GM18520 (cell line): Measurements from ENCODE around the gene DALRD3.
A peak's percentile ranks its signal among the peaks of the same experiment; 100 is the strongest.

Source experiments
- ATAC-seq: cut with Tn5 transposase; IDR thresholded peaks from one replicate; pipeline ENCODE4 v1.9.1; 2021; ENCODE audit not compliant: unreplicated experiment

The DALRD3 gene, protein sequence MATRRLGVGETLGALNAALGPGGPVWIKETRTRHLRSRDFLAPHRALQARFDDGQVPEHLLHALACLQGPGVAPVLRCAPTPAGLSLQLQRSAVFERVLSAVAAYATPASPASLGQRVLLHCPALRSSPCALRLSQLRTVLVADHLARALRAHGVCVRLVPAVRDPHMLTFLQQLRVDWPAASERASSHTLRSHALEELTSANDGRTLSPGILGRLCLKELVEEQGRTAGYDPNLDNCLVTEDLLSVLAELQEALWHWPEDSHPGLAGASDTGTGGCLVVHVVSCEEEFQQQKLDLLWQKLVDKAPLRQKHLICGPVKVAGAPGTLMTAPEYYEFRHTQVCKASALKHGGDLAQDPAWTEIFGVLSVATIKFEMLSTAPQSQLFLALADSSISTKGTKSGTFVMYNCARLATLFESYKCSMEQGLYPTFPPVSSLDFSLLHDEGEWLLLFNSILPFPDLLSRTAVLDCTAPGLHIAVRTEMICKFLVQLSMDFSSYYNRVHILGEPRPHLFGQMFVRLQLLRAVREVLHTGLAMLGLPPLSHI

DNA sequence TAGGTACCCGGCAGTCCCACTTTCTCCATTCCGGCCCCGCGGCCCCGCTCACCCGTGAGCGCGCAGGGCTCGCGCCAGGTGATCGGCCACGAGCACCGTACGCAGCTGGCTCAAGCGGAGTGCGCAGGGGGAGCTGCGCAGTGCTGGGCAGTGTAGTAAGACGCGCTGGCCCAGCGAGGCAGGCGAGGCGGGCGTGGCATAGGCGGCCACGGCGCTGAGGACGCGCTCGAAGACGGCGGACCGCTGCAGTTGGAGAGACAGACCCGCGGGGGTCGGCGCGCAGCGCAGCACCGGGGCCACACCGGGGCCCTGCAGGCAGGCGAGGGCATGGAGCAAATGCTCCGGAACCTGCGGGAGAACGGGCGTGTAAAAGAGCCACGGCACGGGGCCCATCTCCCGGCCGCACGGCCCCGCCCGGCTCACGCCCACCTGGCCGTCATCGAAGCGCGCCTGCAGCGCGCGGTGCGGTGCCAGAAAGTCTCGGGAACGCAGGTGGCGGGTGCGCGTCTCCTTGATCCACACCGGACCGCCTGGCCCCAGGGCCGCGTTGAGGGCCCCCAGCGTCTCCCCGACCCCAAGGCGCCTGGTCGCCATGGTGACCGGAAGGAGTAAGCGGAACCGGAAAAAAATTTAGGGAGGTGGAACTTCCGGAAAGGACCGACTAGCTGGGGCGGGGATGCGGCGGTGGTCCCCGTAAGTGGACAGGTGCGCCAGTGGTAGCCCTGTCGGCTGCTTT lies at the start of gene DALRD3:
TSS of gene DALRD3 (minus strand) at position 610 of the 736 bp plus-strand sequence. CDS start at position 594, 16 bp downstream.
- no peak for ATAC-seq

DNA sequence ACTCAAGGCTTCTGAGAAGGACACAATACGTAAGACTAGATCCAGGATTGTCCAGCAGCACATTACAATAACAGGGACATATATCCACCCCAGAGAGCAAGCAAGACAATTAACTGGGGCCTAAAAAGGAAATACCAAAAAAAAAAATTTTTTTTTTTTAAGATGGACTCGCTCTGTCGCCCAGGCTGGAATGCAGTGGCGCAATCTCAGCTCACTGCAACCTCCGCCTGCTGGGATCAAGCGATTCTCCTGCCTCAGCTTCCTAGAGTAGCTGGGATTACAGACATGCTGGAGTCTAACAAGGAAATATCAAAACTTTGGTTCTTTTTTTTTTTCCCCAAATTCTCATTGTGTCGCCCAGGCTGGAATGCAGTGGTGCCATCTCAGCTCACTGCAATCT lies 39.6 kb upstream of the DALRD3 start:
- ATAC-seq: no peak

DNA sequence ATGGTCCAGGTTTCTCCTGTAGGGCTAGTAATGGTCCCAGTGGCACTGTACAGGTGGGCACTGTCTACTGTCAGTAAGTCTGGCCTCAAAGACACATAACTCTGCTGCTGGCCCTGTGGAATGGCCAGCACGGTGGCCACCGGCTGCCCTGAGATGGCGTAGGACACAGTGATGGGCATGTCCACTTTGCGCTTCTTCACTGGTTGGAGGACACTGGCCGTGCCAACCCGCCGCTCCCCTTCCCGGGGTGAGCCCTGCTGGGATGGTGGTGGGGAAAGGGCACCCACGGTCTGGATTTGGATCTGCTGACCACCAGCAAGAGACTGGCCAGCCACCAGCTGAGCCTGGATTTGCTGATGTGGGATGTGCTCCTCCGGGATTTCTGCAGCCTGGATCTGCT lies 38.9 kb upstream of the DALRD3 start:
- no peak for ATAC-seq

DNA sequence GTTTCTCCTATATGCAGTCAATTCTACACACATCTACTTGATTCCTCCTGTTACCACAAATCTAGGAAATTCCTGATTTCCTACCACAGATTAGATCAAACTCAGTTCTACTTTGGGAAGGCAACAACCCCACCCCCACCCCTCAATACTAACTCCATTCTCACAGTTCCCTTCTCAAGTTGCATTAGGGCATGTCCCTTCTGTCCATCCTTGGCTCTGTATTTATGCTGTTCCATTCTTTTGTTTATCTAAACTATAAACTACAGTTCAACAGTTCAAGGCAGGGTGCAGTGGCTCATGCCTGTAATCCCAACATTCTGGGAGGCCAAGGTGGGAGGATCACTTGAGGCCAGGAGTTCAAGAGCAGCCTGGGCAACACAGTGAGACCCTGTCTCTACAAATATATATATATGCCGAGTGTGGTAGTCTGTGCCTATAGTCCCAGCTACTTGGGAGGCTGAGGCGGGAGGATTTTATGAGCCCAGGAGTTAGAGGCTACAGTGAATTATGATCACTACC lies 36.0 kb upstream of the DALRD3 start:
- no peak for ATAC-seq

DNA sequence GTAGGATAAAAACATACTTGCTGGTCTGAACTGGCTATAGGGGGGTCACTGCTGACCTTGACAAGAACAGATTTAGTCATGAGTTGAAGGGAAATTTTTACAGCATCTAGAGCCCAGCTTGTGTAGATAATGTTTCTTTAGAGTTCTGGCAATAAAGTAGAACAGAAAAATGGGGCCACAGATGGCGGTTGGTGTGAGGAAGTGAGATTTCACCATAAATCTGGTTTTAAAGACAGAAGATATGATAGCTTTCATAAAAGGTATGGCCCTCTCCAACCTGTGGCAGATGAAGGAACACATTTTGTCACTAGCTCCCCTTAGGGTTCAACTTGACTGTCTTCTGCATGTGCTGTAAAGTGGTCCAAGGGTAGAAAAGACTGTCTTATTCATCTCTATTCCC lies 35.2 kb upstream of the DALRD3 start:
- ATAC-seq: no peak

DNA sequence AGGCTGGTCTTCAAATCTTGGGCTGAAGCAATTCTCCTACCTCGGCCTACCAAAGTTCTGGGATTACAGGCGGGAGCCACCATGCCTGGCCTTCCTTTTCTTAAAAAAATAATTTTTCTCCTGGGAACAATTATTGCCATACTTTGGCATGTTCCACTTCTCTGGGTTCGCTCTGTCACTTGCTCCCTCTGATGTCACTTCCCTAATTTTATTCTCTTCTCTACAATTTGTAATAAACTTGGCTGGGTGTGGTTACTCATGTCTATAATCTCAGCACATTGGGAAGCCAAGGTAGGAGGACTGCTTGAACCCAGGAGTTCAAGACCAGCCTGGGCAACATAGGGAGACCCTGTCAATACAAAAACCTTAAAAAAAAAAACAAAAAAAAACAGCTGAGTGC lies 16.9 kb upstream of the DALRD3 start:
- no peak for ATAC-seq

DNA sequence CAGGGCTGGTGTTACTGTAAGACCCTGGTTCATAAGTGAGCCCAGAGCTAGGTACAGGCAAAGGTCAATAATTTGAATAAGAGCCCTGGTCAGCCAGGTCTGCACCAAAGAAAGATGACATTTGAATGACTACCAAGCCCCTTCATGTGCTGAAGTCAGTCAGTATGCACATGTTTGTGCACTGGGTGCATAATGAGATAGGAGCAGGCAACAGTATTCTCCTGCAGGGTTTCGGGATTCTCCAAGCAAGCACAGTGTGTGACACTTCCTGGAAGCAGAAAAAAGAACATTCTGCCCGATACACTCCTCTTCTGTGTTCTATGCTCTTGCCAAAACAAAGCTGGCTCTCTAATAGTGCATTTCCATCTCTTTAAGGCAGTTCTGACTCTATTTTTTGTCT lies 16.3 kb upstream of the DALRD3 start:
- no peak for ATAC-seq

DNA sequence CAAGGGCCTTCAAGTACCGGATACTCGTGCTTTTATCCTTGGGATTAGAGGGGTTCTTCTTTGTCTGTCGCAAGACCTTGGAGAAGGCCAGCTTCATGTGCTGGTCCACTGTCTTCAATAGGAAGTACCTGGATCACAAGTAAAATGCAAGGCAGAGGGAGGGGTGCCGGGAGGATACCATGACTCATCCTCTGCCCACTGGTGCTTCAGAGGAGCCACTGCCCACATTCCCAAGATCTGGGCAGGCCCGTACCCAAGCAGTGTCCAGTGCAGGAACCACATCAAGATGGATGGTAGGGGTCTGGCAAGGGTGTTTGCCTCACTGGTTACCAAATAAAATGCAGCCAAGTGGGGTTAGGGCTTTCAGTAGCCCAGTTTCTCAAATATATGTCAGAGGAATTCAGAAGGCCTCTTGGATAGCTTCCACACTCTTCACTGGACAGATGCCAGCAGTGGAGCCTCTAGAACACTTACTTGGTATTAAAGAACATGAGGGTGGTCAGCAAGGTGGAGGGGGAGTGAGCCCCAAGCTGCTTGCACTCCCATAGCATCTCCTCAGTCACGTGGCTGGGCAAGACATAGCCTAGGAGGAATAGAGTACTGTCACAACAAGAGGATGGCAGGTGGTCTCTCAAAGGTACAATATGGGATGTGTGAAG lies 14.4 kb upstream of the DALRD3 start:
- ATAC-seq: no peak

DNA sequence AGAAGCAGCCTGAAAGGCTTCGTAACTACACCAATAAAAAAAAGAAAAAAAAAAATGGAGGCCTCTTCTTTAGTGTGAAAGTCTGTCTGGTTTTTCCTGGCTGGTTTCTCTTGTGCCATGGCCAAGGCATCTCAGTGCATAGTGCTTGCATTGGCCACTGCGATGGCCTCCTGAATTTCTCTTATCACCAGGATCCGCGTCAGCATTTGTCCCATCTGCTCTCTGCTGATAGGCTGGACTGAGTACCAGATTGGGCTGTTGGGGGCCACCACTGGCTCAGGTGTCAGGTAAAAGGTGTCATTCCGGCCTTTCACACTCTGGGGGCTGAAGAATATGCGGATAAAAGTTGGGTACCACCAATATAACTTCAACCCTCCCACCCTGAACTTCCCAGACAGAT lies 11.9 kb upstream of the DALRD3 start:
- no peak for ATAC-seq

DNA sequence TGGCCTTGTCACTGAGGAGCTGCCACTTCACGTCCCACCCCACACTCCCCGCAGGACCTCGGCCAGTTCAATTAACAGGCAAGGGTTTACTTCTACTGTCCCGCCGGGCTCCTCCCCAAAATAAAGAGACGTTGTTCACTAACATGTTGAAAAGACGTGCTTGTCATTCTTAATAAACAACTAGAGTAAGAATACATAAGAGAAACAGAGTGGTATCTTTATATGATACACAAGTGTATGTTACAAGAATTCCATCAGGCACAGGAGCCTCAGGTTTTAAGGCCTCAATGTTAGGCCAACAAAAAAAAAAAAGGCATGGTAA lies 11.1 kb upstream of the DALRD3 start:
- no peak for ATAC-seq

DNA sequence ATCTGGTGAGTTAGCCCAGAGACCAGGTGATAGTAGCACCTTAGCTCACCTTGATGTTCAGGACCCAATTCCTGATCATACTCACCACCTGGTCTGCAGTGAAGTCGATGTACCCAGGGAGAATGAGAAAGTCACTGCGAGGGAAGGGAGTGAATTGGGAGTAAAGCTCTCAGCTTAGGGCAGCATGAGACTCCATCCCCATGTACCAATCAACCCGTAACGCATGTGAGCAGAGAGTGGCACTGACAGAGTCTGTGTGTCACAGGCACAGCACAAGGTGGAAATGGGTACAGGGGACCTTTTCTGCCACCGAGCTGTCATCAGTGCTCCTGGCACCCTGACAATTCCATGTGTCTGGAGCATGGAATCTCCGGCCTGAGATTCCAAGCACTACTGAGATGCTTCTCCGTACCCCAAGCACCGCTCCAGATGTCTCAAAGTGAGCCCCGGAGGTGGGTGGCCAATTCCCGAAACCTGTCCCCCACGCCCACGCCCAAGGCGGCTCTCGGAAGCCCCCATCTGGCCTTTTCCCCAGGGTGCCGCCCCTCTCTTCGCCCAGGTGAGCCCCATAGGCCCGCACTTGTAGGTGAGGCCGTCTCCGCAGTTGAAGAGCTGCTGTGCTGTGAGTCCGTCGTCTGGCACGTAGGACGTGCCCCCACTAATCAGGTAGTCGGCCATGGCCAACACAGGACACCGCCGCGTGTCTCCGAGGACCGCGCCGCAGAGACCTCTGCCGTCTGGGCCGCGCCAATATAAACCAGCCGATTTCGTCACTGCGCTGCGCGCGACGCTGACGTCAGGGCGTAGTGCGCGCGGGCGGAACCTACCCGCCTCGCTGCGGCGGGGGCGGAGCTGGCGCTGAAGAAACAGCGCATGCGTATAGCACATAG lies 10.5 kb upstream of the DALRD3 start, which contains the start of gene IMPDH2:
TSS of gene IMPDH2 (minus strand) at position 726 of the 890 bp plus-strand sequence. CDS start at position 678, 48 bp downstream.
- peak; percentile 85 for ATAC-seq

DNA sequence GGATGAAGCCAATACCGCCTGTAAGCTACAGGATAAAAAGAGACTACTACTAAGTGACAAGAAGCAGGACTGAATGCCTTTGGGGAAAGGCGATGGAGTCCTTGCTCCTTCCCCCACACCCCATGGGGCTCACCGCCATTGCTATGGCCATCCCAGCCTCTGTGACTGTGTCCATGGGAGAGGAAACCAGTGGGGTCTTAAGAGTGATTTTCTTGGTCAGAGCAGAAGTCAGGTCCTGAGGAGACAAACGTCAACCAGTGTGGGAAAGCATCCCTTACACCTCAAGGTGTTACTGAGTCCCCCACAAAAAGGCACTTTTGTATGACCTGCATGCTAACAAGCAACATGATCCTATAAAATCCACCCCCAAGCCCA lies 9.9 kb upstream of the DALRD3 start:
- ATAC-seq: no peak

DNA sequence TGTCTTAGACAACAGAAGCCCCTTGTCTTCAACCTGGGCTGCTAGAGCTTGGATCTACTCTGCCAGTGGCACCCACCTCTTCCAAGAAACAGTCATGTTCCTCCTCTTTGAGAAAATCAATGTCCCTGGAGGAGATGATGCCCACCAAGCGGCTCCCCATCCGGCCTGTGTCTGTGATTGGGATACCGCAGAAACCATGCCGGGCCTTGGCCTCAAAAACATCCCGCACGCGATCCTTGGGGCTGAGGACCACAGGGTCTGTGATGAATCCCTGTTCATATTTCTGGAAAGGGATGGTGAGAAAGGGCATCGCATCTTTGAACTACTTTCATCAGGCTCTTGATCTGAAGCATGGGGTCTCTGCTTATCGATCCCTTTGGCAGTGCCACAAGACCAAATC lies 9.3 kb upstream of the DALRD3 start:
- ATAC-seq: no peak

DNA sequence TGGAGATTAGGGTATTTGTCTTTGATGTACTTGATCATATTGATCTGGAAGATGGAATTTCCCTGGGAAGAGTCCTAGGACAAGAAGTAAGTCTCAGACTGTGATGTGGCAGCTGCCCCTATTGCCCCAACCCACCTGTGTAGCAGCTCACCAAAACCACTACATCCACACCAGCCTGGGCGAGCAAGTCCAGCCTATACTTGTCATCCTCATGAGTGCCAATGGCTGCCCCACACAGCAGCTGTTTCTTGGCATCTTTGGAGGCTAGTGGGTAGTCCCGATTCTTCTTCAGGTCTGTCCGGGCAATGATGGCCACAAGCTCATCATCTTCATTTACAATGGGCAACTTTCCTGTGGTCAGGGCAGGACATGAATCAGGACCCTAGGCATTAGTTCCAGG lies 8.2 kb upstream of the DALRD3 start:
- ATAC-seq: no peak

DNA sequence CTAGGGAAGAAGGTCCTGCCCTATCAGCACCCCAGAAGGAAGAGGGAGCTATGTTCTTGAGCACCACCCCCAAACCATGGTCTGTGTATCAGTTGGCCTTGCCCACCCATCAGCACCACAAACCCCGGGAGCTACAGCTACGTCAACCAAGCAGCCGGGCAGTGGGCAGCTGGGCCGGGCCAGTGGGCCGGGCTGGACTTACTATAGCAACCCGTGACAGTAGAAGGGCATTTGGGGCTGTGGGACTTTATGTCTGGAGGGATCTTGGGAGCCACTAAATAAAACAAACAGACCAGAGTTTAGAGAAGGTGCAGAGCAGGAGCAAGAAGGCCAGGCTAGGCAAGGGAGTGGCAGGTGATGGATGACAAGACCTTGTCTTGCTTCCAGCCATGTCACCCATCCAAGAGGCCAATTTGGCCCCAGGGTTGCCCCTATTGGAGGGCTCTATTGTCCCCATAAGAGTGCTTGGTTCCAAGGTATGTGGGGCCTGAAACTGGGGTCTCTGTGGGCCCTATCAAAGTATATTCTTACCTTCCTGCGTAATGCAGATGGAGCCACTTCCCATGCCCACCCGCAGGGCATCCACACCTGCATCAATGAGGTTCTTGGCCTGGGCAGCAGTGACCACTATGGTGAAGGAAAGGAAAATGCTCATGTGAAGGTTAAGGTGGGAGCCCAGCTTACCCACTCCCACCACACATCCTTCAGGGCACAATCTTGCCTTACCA lies 7.6 kb upstream of the DALRD3 start:
- no peak for ATAC-seq

DNA sequence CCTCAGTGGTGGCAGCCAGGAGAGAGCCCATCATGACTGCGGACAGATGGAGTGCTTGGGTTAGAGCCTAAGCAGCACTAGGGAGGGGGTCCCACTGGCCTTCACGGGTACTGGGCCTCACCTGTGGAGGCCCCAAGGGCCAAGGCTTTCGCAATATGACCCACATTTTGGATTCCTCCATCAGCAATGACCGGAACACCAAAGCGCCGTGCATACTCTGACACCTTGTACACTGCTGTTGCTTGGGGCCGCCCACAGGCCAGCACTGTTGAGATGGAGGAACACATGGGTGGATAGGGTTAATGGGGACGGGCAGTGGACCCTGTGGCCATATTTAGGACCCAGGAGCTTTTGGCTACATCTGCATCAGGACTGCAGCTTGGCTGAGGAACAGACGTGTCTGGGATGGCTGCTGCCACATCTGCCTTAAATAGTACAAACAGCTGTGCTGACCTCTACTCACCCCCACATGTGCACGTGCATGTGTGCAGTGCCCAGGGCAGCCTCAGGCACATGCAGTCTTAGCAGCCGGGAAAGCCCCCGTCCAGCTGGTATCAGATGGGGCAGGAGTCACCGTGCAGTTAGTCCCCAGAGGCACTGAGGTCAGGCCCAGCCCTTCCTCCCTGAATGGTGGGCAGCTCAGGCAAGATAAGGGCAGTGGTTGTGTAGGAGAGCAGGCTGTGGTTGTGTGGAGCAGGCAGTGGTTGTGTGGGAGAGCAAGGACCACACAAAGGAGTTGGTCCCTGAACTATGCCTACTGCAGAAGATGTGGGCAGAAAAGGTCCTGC lies 6.8 kb upstream of the DALRD3 start:
- ATAC-seq: no peak

DNA sequence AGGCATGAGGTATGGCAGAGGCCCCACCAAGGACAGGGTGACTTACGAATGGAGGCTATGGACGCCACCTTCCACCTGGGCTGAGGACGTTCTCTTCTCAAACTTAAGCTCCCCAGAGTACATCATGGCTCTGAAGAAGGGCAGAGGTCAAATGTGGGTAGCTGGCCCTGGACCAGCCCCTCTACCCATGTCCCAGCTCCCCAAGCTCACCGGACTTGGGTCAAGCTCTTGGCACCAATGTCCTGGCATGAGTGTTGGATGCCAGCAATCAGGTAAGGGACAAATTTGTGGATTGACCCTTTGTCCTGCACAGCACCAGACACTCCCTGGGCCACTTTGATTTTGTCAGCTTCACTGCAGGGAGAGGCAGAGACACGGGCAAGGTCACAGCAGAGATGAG lies 6.1 kb upstream of the DALRD3 start:
- ATAC-seq: no peak

DNA sequence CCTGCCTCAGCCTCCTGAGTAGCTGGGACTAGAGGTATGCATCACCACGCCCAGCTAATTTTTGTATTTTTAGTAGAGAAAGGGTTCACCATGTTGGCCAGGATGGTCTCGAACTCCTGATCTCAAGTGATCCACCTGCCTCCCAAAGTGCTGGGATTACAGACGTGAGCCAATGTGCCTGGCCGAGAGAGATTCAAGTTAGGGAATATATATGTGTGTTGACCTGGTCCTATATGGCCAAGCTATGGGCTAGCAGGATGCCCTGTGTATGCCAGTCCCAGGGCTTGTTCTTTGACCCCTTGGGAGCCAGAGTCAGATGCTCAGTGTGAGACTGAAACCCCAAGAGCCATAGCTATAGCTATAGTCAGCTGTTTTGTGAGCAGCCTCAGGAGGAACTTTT lies 5.4 kb upstream of the DALRD3 start:
- ATAC-seq: no peak

DNA sequence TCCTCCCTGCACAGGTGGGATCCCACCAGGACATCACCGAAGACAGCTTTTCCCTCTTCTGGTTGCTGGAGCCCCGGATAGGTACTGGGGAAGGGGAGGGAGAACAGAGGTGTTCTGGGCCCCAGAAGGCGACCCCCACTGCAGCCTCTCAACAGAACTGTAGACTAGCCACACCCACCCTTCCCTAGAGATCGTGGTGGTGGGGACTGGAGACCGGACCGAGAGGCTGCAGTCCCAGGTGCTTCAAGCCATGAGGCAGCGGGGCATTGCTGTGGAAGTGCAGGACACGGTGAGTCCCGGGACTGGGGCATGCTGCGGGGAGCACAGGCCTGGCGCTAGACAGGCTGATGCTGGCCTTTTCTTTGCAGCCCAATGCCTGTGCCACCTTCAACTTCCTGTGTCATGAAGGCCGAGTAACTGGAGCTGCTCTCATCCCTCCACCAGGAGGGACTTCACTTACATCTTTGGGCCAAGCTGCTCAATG lies 4.3 kb upstream of the DALRD3 start:
- ATAC-seq: no peak
